H9 (cell line): ENCODE results near the gene HPS4. TPM values are rescaled to one million over a fixed set of nuclear protein-coding genes. Genes with fewer than 3 reads are reported as not detected.

ENCODE experiments used
- DNase-seq: peaks from one replicate; pipeline ENCODE4 v3.0.0-alpha.2; 2017
- H2AFZ ChIP-seq: one replicate; pipeline ENCODE4 v1.6.1; 2013; ENCODE audit warnings: mild to moderate bottlenecking, low read length, control low read depth, moderate library complexity
- H2AK5ac ChIP-seq: 2 replicates; pipeline ENCODE4 v1.6.1; 2013; ENCODE audit warnings: low read length, control low read depth, mixed read lengths; ENCODE audit not compliant: insufficient read length
- H2BK120ac ChIP-seq: one replicate; pipeline ENCODE4 v1.6.1; 2013; ENCODE audit warnings: low read depth, mild to moderate bottlenecking, low read length, control low read depth, inconsistent platforms; ENCODE audit not compliant: poor library complexity, severe bottlenecking
- H2BK12ac ChIP-seq: 2 replicates; pipeline ENCODE4 v1.6.1; 2013; ENCODE audit warnings: low read length, control low read depth, mixed read lengths, low read depth; ENCODE audit not compliant: insufficient read length
- H2BK15ac ChIP-seq: 2 replicates; pipeline ENCODE4 v1.6.1; 2013; ENCODE audit warnings: low read depth, low read length, control low read depth
- H2BK20ac ChIP-seq: one replicate; pipeline ENCODE4 v1.6.1; 2013; ENCODE audit warnings: low read depth, mild to moderate bottlenecking, low read length, control low read depth, inconsistent platforms; ENCODE audit not compliant: poor library complexity, severe bottlenecking
- H2BK5ac ChIP-seq: 2 replicates; pipeline ENCODE4 v1.6.1; 2013; ENCODE audit warnings: low read length, control low read depth, mixed read lengths; ENCODE audit not compliant: insufficient read length
- H3K14ac ChIP-seq: 2 replicates; pipeline ENCODE4 v1.6.1; 2013; ENCODE audit warnings: low read length, control low read depth; ENCODE audit not compliant: insufficient read depth
- H3K18ac ChIP-seq: 2 replicates; pipeline ENCODE4 v1.6.1; 2013; ENCODE audit warnings: low read depth, mild to moderate bottlenecking, mixed read lengths, low read length, control low read depth; ENCODE audit not compliant: insufficient read length
- H3K23ac ChIP-seq: 2 replicates; pipeline ENCODE4 v1.6.1; 2013; ENCODE audit warnings: low read length, control low read depth, mixed read lengths, low read depth; ENCODE audit not compliant: insufficient read length
- H3K23me2 ChIP-seq: 2 replicates; pipeline ENCODE4 v1.6.1; 2013; ENCODE audit warnings: low read depth, mild to moderate bottlenecking, mixed read lengths, low read length, control low read depth; ENCODE audit not compliant: insufficient read length, poor library complexity, severe bottlenecking
- H3K27ac ChIP-seq: 2 replicates; pipeline ENCODE4 v1.5.1; 2013; ENCODE audit warnings: low read length, control low read depth, mixed read lengths, low read depth; ENCODE audit not compliant: insufficient read length
- H3K27me3 ChIP-seq: 2 replicates; pipeline ENCODE4 v1.6.1; 2013; ENCODE audit warnings: low read length, control low read depth, inconsistent platforms; ENCODE audit not compliant: insufficient read depth
- H3K4ac ChIP-seq: 2 replicates; pipeline ENCODE4 v1.6.1; 2013; ENCODE audit warnings: low read depth, mild to moderate bottlenecking, control low read depth, inconsistent platforms, low read length, moderate library complexity
- H3K4me1 ChIP-seq: 2 replicates; pipeline ENCODE4 v1.6.1; 2013; ENCODE audit warnings: low read length, control low read depth, inconsistent platforms; ENCODE audit not compliant: insufficient read depth
- H3K4me2 ChIP-seq: 2 replicates; pipeline ENCODE4 v1.6.1; 2013; ENCODE audit warnings: low read length, control low read depth, mixed read lengths; ENCODE audit not compliant: insufficient read length, insufficient read depth
- H3K56ac ChIP-seq: 2 replicates; pipeline ENCODE4 v1.6.1; 2013; ENCODE audit warnings: low read depth, mild to moderate bottlenecking, mixed read lengths, low read length, control low read depth; ENCODE audit not compliant: insufficient read length
- H3K79me1 ChIP-seq: 2 replicates; pipeline ENCODE4 v1.6.1; 2013; ENCODE audit warnings: low read depth, mild to moderate bottlenecking, moderate library complexity, low read length, control low read depth, inconsistent platforms; ENCODE audit not compliant: insufficient read depth, poor library complexity, severe bottlenecking
- H3K79me2 ChIP-seq: 2 replicates; pipeline ENCODE4 v1.6.1; 2013; ENCODE audit warnings: low read length, control low read depth, inconsistent platforms; ENCODE audit not compliant: insufficient read depth
- H3K9ac ChIP-seq: 2 replicates; pipeline ENCODE4 v1.6.1; 2013; ENCODE audit warnings: low read length, control low read depth, mixed read lengths; ENCODE audit not compliant: insufficient read length; ENCODE audit errors: extremely low read depth
- H3K9me3 ChIP-seq: one replicate; pipeline ENCODE4 v1.6.1; 2013; ENCODE audit warnings: low read depth, low read length, inconsistent platforms; ENCODE audit not compliant: control insufficient read depth
- H3T11ph ChIP-seq: one replicate; pipeline ENCODE4 v1.6.1; 2013; ENCODE audit warnings: mild to moderate bottlenecking, low read length, control low read depth, inconsistent platforms
- H4K20me1 ChIP-seq: one replicate; pipeline ENCODE4 v1.6.1; 2013; ENCODE audit not compliant: control insufficient read depth, insufficient read length, insufficient read depth
- H4K5ac ChIP-seq: 2 replicates; pipeline ENCODE4 v1.6.1; 2013; ENCODE audit warnings: low read depth, mild to moderate bottlenecking, mixed read lengths, low read length, control low read depth; ENCODE audit not compliant: insufficient read length
- H4K8ac ChIP-seq: replicated peaks from 2 replicates; pipeline ENCODE4 v1.6.1; 2013; ENCODE audit warnings: low read length, control low read depth, mixed read lengths, low read depth; ENCODE audit not compliant: insufficient read length
- H4K91ac ChIP-seq: 2 replicates; pipeline ENCODE4 v1.6.1; 2013; ENCODE audit warnings: low read depth, mild to moderate bottlenecking, moderate library complexity, mixed read lengths, low read length, control low read depth; ENCODE audit not compliant: insufficient read length
- H3K27ac Mint-ChIP-seq, 3 experiments: 2 replicates in 2 of 3; 3 replicates in 1 of 3; pipeline ENCODE4 v1.8.0; 2020 to 2021; ENCODE audit warnings: mixed read lengths in 3 of 3, mild to moderate bottlenecking in 1 of 3, moderate library complexity in 1 of 3
- H3K27me3 Mint-ChIP-seq: 2 replicates; pipeline ENCODE4 v1.8.0; 2021; ENCODE audit warnings: low read depth, mild to moderate bottlenecking, moderate library complexity, mixed read lengths
- H3K36me3 Mint-ChIP-seq, 3 experiments: 2 replicates in 2 of 3; 3 replicates in 1 of 3; pipeline ENCODE4 v1.8.0; 2020 to 2021; ENCODE audit warnings: low read depth in 3 of 3, mixed read lengths in 3 of 3; ENCODE audit not compliant: insufficient read depth in 1 of 3
- H3K4me1 Mint-ChIP-seq, 2 experiments: 2 replicates each; pipeline ENCODE4 v1.8.0; 2020; ENCODE audit warnings: mixed read lengths in 2 of 2
- H3K4me3 Mint-ChIP-seq, 2 experiments: 2 replicates in 1 of 2; 3 replicates in 1 of 2; pipeline ENCODE4 v1.8.0; 2020 to 2021; ENCODE audit warnings: mild to moderate bottlenecking in 2 of 2, mixed read lengths in 2 of 2, moderate library complexity in 1 of 2
- H3K9me3 Mint-ChIP-seq, 2 experiments: 2 replicates in 1 of 2; 3 replicates in 1 of 2; pipeline ENCODE4 v1.8.0; 2020; ENCODE audit warnings: mild to moderate bottlenecking in 2 of 2, mixed read lengths in 2 of 2, moderate library complexity in 1 of 2
- CTCF ChIP-seq: fragments of 200-600 bp; sonication (generic); conservative IDR thresholded peaks from 3 replicates; pipeline ENCODE4 v1.8.0; 2021; ENCODE audit warnings: antibody characterized with exemption, mild to moderate bottlenecking
- WGBS: extraction: QIAGEN DNeasy Blood & Tissue Kit; methylation state at CpG from one replicate; pipeline ENCODE4 v1.1.7; 2013; ENCODE audit warnings: missing lambda C conversion rate, low lambda C conversion rate, mixed read lengths; ENCODE audit not compliant: insufficient read length; ENCODE audit errors: extremely low coverage; 5-methylcytosine and 5-hydroxymethylcytosine counted together
- total RNA-seq: library from RNA; stranded (reverse); gene quantifications from 2 replicates; pipeline ENCODE4 v1.2.1, GENCODE V29; 2021

HPS4 gene
- total RNA-seq, 1 experiment from 2014 or later: 26.2 TPM

GRCh38 chr22:26524870-26525269 is 41.3 kb upstream of the HPS4 start:
- Histone ChIP-seq H2BK120ac (no peak overlapping the region), H2AK5ac (no peak overlapping the region), H3K14ac (no peak overlapping the region), H2BK5ac (no peak overlapping the region), H4K5ac (no peak overlapping the region), H3K23ac (no peak overlapping the region), H3T11ph (no peak overlapping the region), H3K18ac (no peak overlapping the region), H4K8ac (no peak overlapping the region), H3K27me3 (no peaks in the 10 kb centered on the region), H4K20me1 (no peaks in the 10 kb centered on the region), H3K4me1 (no peaks in the 10 kb centered on the region), H2BK12ac (no peak overlapping the region), H3K27ac (no peak overlapping the region), H3K56ac (no peak overlapping the region), H4K91ac (no peak overlapping the region), H3K9me3 (no peaks in the 10 kb centered on the region), H2BK15ac (no peak overlapping the region), H3K79me1 (no peaks in the 10 kb centered on the region), H2AFZ (no peak overlapping the region), H3K79me2 (no peaks in the 10 kb centered on the region; the same call in 1 of the 2 replicates), H3K9ac (no peak overlapping the region), H2BK20ac (no peak overlapping the region), H3K4me2 (no peak overlapping the region), H3K4ac (no peak overlapping the region), H3K23me2 (no peaks in the 10 kb centered on the region)
- TF ChIP-seq CTCF: no peak
- Mint-ChIP-seq H3K4me3 (no peak overlapping the region), H3K4me1 (no peaks in the 10 kb centered on the region), H3K9me3 (no peaks in the 10 kb centered on the region), H3K27ac (no peak overlapping the region), H3K36me3 (peaks cover 13 to 54% (median 48%) of the 10 kb centered on the region in 3 experiments; a peak in 6 of 7 replicates), H3K27me3 (no peaks in the 10 kb centered on the region)
- DNase-seq: no peak
- no CpG with 5 or more reads among the region's 4 CpGs for WGBS
